HG02759 (cell line): Measurements from ENCODE around the gene ASB18.
"Not testable (repeated sequence)": the region's sequence is repeated elsewhere in the genome, so short reads cannot be mapped to it uniquely, and the experiment has no call there.

Experiments
- ATAC-seq: cut with Tn5 transposase; IDR thresholded peaks from one replicate; pipeline ENCODE4 v1.9.1; 2021; ENCODE audit warnings: mild to moderate bottlenecking, moderate library complexity; ENCODE audit not compliant: unreplicated experiment

ASB18 gene

GRCh38 chr2:236287656-236288055, 23.4 kb upstream of the ASB18 start:
- ATAC-seq: no peak

GRCh38 chr2:236286873-236287545, 22.8 kb upstream of the ASB18 start:
- ATAC-seq: no peak

- ATAC-seq: no peak
Measured at GRCh38 chr2:236284208-236284607, 20.0 kb upstream of the ASB18 start.

- no peak for ATAC-seq
Measured at GRCh38 chr2:236282406-236282805, 18.2 kb upstream of the ASB18 start.

- ATAC-seq: no peak
Measured at GRCh38 chr2:236281423-236281822, 17.2 kb upstream of the ASB18 start.

- ATAC-seq: no peak
Measured at GRCh38 chr2:236273126-236273525, 8.9 kb upstream of the ASB18 start.

GRCh38 chr2:236271851-236272250, 7.6 kb upstream of the ASB18 start:
- no peak for ATAC-seq

GRCh38 chr2:236269876-236270275, 5.7 kb upstream of the ASB18 start:
- ATAC-seq: not testable (repeated sequence)

- no peak for ATAC-seq
Measured at GRCh38 chr2:236265675-236266074, 1.5 kb upstream of the ASB18 start.

GRCh38 chr2:236262238-236262637, 2.0 kb downstream of the ASB18 start:
- no peak for ATAC-seq

GRCh38 chr2:236261452-236261851, 2.8 kb downstream of the ASB18 start:
- ATAC-seq: no peak

- ATAC-seq: no peak
Measured at GRCh38 chr2:236259371-236259770, 4.8 kb downstream of the ASB18 start.

GRCh38 chr2:236257575-236257974, 6.6 kb downstream of the ASB18 start:
- no peak for ATAC-seq

- ATAC-seq: no peak
Measured at GRCh38 chr2:236257136-236257535, 7.1 kb downstream of the ASB18 start.

GRCh38 chr2:236256366-236256985, 7.7 kb downstream of the ASB18 start:
- ATAC-seq: no peak

GRCh38 chr2:236254674-236255073, 9.5 kb downstream of the ASB18 start:
- no peak for ATAC-seq

GRCh38 chr2:236254001-236254400, 10.2 kb downstream of the ASB18 start:
- no peak for ATAC-seq

GRCh38 chr2:236252602-236253001, 11.6 kb downstream of the ASB18 start:
- ATAC-seq: no peak

GRCh38 chr2:236250909-236251579, 13.2 kb downstream of the ASB18 start:
- ATAC-seq: no peak

GRCh38 chr2:236250286-236250685, 13.9 kb downstream of the ASB18 start:
- no peak for ATAC-seq

GRCh38 chr2:236249066-236249465, 15.1 kb downstream of the ASB18 start:
- no peak for ATAC-seq

GRCh38 chr2:236246711-236247246, 17.4 kb downstream of the ASB18 start:
- no peak for ATAC-seq
